ENCODE measurements around the gene SDSL. TPM values are rescaled to one million over a fixed set of nuclear protein-coding genes. Genes with fewer than 3 reads are reported as not detected.

Gene SDSL
- total RNA-seq, 1 experiment from 2014 or later, result 9.1 TPM

DNA sequence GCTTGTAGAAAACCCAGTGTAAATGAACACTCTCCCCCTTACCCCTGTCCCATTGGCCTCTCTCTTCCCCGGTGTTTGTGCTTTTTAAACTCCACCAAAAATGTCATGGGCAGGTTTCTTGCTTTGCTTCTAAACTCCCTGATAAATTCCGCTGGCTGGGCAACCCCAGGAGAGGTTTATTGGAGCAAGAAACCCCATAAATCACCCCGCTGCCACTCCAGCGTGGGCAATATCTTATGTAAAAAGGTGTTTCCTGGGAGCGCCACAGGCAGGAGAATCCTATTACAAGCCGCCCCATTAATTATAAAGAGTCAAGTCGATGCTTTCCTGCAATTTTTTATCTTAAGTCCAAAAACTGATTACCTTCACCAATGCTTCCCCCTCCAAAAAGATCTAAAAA lies 26.7 kb downstream of the SDSL start:
- no peak for DNase-seq (ENCODE audit: low spot score)

DNA sequence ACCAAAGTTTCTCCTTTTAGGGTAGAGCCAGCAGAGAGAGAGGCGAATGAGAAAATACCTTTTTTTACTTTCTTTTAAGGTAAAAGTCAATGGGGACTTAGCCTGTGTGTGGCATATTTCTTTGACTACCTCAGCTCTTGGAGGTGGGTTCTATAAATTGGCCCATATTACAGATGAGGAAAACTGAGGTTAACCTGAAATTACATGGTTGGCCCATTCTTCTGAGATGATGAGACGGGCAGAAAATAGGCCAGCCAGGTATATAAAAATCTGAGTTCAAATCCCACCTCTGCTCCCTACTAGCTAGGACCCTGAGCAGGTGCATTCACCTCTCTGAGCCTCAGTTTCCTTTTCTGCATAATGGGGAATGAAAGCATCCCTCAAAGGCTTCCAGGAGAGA lies 27.1 kb downstream of the SDSL start:
- no peak for DNase-seq (ENCODE audit: low spot score)

- no peak for DNase-seq (ENCODE audit: low spot score)
These were observed 27.7 kb downstream of the SDSL start for GRCh38 chr12:113449839-113450238.

GRCh38 chr12:113452458-113452857 lies 30.3 kb downstream of the SDSL start:
- no peak for DNase-seq (ENCODE audit: low spot score)

DNA sequence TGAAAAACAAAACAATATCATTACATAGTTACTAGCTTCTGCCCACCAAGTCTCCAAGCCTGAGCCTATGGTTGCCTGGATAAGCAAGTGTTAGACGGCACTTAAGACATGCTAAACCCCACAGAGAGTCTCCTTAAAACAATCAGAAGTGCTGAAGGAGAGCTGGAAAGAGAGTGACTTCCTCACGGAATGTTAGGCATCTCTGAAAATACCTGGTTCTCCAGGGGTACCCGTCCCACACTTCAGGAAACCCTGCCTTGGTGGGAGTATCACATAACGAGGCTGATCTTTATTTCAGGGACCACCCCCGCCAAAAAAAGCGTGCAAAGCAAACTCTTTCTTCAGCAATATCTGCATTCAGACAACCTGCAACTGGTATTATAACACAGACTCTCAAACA lies 31.1 kb downstream of the SDSL start:
- no peak for DNase-seq (ENCODE audit: low spot score)

- no peak for DNase-seq (ENCODE audit: low spot score)
These were observed 34.0 kb downstream of the SDSL start for GRCh38 chr12:113456199-113456598.

- no peak for DNase-seq (ENCODE audit: low spot score)
These were observed 34.6 kb downstream of the SDSL start for GRCh38 chr12:113456761-113457160.

DNA sequence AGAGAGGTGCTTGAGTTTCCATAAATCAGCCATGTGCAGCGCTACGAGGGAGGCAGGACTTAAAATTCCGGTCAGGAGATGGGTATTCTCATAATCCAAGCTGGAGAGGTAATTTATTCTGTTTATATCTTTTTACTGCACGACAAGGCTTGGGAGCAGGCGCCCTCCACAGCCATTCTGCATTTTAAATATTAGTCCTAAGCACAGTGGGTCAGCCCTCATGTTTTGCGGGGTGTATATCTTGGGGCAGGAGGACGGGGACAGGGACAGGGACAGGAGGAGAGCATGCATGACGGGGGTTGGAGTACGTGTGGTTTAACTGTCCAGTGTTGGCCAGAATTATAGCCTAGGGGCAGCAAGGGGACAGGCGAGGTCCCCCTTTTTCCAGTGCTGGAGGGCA lies 35.0 kb downstream of the SDSL start:
- no peak for DNase-seq (ENCODE audit: low spot score)

GRCh38 chr12:113457710-113458109 lies 35.5 kb downstream of the SDSL start:
- DNase-seq (ENCODE audit: low spot score), result no peak

- DNase-seq (ENCODE audit: low spot score), result no peak
These were observed 37.8 kb downstream of the SDSL start for GRCh38 chr12:113459981-113460380.

DNA sequence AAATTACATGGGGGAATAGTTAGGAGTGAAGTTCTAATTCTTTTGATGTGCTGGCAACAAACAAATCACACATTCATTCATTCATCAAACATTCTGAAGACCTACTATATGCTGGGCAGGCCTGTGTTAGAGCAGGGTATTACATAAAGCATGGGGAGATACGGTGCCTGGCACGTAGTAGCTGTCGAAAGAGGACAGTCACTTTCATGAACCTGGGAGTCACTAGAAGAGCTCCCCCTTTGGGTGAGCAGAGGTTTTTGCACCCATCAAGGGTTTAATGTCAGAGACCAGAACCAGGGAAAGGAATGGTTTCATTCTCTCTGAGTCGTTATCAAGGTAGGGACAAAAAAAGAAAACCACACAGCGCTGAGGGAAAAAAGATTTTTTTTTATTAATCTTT lies 39.5 kb downstream of the SDSL start:
- DNase-seq (ENCODE audit: low spot score), result peak; percentile 37

GRCh38 chr12:113462117-113462774 lies 40.1 kb downstream of the SDSL start:
- peak; percentile 78 for DNase-seq (ENCODE audit: low spot score)

DNA sequence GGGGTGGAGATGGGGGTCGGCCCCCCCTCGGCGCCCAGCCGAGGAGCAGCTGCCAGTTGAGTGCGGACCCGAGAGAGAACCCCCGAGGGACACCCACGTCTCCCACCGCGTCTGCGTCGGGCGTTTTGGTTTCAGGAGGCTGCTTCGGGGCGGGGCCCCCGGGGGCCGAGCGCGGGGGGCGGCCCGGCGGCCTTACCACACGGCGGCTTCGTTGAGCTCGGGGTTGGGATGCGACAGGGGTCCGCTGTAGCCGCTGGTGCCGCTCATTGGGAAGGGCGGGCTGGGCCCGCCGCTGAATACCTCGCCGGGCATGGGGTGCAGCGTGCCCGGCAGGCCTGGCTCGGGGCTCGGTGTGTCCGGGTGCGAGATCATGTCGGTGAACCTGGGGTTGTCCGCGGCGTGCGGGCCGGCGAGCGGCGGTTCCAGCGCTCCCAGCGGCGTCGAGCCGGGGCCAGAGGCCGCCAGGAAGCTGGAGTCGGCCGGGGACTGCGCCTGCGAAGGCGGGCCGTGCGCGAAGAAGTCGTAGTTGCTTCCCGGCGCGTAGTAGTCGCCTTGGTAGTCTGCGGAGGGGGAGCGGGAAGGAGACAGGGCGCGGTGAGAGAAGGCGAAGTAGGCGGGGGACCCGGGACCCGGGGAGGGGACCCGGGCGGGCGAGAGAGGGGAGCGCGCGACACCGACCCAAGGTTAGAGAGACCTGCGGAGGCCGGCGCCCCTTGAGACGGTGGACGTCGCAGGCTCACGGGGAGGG lies 41.0 kb downstream of the SDSL start:
- no peak for DNase-seq (ENCODE audit: low spot score)

DNA sequence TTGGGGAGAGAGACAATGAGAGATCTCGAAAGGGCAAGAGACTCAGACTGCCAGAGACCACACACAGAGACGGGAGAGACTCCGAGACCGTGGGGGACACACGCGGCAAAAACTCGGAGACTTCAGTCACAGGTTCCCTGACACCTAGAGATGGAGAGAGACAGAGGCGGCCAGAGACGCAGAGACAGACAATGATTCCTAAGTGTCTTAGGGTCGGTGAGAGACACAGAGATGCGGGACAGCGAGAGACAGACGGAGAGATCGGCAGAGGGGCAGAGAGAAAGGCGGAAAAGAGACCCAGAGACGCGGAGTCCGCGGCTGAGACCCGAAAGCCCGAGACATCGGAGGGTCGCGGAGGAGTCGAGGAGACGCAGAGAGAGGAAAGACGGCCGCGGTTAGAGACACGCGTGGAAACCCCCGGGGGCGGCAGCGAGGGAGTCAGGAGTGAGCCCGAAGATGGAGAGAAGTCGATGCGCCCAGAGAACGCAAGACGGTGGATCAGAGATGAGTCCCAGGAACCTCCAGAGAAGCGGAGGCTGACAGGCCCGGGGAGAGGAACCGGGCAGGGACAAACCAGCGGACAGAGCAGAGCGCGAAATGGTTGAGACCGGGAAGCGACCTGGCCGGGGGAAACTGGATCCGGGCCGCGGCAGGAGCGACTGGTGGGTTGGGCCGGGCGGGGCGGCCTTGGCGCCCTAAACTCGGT lies 41.7 kb downstream of the SDSL start:
- no peak for DNase-seq (ENCODE audit: low spot score)

DNA sequence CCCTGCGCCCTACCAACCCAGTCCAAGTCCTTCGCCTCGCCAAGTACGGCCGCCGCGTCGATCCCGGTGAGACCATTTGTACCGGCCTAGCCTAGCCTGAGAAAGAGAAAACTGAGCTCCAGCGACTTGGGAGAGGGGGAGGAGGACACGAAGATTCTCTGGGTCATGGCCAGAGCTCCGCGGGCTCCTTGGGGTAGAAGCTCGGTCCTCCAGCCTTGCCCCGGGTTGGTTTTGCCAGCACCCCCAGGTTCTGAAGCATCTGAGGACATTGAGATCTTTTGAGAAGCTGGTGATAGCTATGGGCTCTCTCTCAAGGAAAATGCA lies 42.2 kb downstream of the SDSL start:
- DNase-seq (ENCODE audit: low spot score), result no peak

GRCh38 chr12:113464852-113465719 lies 42.9 kb downstream of the SDSL start:
- DNase-seq (ENCODE audit: low spot score), result no peak

- DNase-seq (ENCODE audit: low spot score), result no peak
These were observed 43.8 kb downstream of the SDSL start for GRCh38 chr12:113465808-113466453.

DNA sequence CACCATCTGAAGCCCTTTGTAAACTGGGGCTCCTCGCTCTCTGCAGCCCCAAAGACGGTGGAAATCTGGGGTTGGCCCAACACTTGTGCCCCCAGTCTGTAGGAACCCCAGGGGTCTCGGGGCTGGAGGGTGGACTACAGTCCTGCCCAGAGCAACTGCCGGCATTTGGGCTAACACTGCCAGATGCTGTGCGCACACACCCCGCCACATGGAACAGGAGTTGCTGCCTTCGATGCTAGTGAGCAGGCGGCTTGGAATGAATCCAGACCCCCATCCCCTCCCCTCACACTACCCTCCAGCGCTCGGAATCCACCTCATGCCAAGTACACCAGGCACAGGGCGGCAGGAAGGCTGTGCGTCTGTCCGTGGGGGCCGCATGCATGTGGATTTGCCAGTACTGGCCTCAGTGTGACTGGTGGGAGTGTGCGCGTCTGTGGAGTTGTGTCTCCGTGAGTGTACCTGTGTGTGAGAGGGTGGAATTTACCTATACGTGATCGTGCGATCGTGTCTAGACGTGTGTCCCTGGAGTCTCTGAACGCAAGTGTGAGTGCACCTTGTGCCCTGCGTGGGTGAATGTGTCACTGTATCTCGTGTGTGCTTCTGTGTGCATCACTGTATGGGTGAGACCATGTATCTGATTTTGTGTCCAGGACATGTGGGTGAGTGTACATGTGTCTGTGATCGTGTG lies 44.4 kb downstream of the SDSL start:
- no peak for DNase-seq (ENCODE audit: low spot score)

GRCh38 chr12:113467142-113467501 lies 44.9 kb downstream of the SDSL start:
- no peak for DNase-seq (ENCODE audit: low spot score)

- no peak for DNase-seq (ENCODE audit: low spot score)
These were observed 45.6 kb downstream of the SDSL start for GRCh38 chr12:113467502-113468364.

Data from HT-29 (cell line).